GM23338 (cell line): ENCODE data around the gene ERC1. TPM values are rescaled to one million over a fixed set of nuclear protein-coding genes. Genes with fewer than 3 reads are reported as not detected.

ENCODE experiments used
- ATAC-seq: fragments of 200-7000 bp; cut with Tn5 transposase; 3 replicates; pipeline ENCODE4 v1.9.1; 2020
- DNase-seq: peaks from one replicate; pipeline ENCODE4 v3.0.0-alpha.2; 2015; ENCODE audit warnings: low spot score
- H2AFZ ChIP-seq: fragments of 200-600 bp; sonication (generic); 2 replicates; pipeline ENCODE4 v1.8.0; 2016; ENCODE audit warnings: antibody characterized with exemption, mild to moderate bottlenecking, moderate library complexity
- H3F3A ChIP-seq: fragments of 200-600 bp; sonication (generic); replicated peaks from 2 replicates; pipeline ENCODE4 v1.8.0; 2017; ENCODE audit warnings: antibody characterized with exemption, mixed run types, low read depth
- H3K27ac ChIP-seq: fragments of 200-600 bp; sonication (generic); 2 replicates; pipeline ENCODE4 v1.6.1; 2016; ENCODE audit warnings: low read depth
- H3K27me3 ChIP-seq: fragments of 200-600 bp; sonication (generic); 2 replicates; pipeline ENCODE4 v1.8.0; 2016; ENCODE audit warnings: mild to moderate bottlenecking, mixed run types, moderate library complexity; ENCODE audit not compliant: insufficient read depth
- H3K36me3 ChIP-seq: fragments of 200-600 bp; sonication (generic); 2 replicates; pipeline ENCODE4 v1.8.0; 2016; ENCODE audit warnings: mild to moderate bottlenecking; ENCODE audit not compliant: insufficient read depth
- H3K4me1 ChIP-seq: fragments of 200-600 bp; sonication (generic); 2 replicates; pipeline ENCODE4 v1.8.0; 2016; ENCODE audit warnings: mild to moderate bottlenecking, moderate library complexity; ENCODE audit not compliant: insufficient read depth
- H3K4me2 ChIP-seq: fragments of 200-600 bp; sonication (generic); 2 replicates; pipeline ENCODE4 v1.7.1; 2017; ENCODE audit warnings: mixed run types
- H3K4me3 ChIP-seq: fragments of 200-600 bp; sonication (generic); 2 replicates; pipeline ENCODE4 v1.6.1; 2016; ENCODE audit warnings: mixed run types
- H3K79me2 ChIP-seq: fragments of 200-600 bp; sonication (generic); replicated peaks from 2 replicates; pipeline ENCODE4 v1.8.0; 2017; ENCODE audit warnings: mild to moderate bottlenecking; ENCODE audit not compliant: insufficient read depth
- H3K9me2 ChIP-seq: fragments of 200-600 bp; sonication (generic); 2 replicates; pipeline ENCODE4 v1.8.0; 2017; ENCODE audit not compliant: insufficient read depth
- H4K20me1 ChIP-seq: fragments of 200-600 bp; sonication (generic); replicated peaks from 2 replicates; pipeline ENCODE4 v1.8.0; 2017; ENCODE audit warnings: mild to moderate bottlenecking; ENCODE audit not compliant: insufficient read depth
- H3K27ac Mint-ChIP-seq: 2 replicates; pipeline ENCODE4 v1.8.0; 2020; ENCODE audit warnings: inconsistent platforms, mild to moderate bottlenecking, moderate library complexity, mixed read lengths
- H3K27me3 Mint-ChIP-seq: 3 replicates; pipeline ENCODE4 v1.8.0; 2022; ENCODE audit warnings: low read depth, mild to moderate bottlenecking, moderate library complexity, mixed read lengths, inconsistent platforms; ENCODE audit not compliant: insufficient read depth, poor library complexity
- H3K36me3 Mint-ChIP-seq: 3 replicates; pipeline ENCODE4 v1.8.0; 2021; ENCODE audit warnings: low read depth, mild to moderate bottlenecking, inconsistent platforms, moderate library complexity, mixed read lengths
- H3K4me1 Mint-ChIP-seq: 3 replicates; pipeline ENCODE4 v1.8.0; 2020; ENCODE audit warnings: mild to moderate bottlenecking, inconsistent platforms, mixed read lengths
- H3K4me3 Mint-ChIP-seq: 3 replicates; pipeline ENCODE4 v1.8.0; 2021; ENCODE audit warnings: moderate library complexity, mild to moderate bottlenecking, inconsistent platforms, mixed read lengths
- H3K9me3 Mint-ChIP-seq: 3 replicates; pipeline ENCODE4 v1.8.0; 2020; ENCODE audit warnings: moderate library complexity, mild to moderate bottlenecking, inconsistent platforms, mixed read lengths
- CREB1 ChIP-seq: fragments of 250-450 bp; sonication (Bioruptor Pico); IDR thresholded peaks from 2 replicates; pipeline ENCODE4 v1.5.0; 2020; ENCODE audit warnings: low read depth, mild to moderate bottlenecking, moderate library complexity
- EZH2 ChIP-seq: fragments of 200-600 bp; sonication (generic); IDR thresholded peaks from one replicate; pipeline ENCODE4 v1.8.0; 2017; ENCODE audit warnings: antibody characterized with exemption, mild to moderate bottlenecking, low read depth; ENCODE audit not compliant: unreplicated experiment
- EZH2phosphoT487 ChIP-seq: fragments of 200-600 bp; sonication (generic); IDR thresholded peaks from one replicate; pipeline ENCODE4 v1.8.1; 2018; ENCODE audit warnings: antibody characterized with exemption; ENCODE audit not compliant: unreplicated experiment
- JUNB ChIP-seq: IDR thresholded peaks from one replicate; pipeline ENCODE4 v1.6.1; 2016; ENCODE audit warnings: antibody characterized with exemption; ENCODE audit not compliant: unreplicated experiment
- NANOG ChIP-seq: IDR thresholded peaks from 2 replicates; pipeline ENCODE4 v1.6.1; 2016; ENCODE audit warnings: antibody characterized with exemption, borderline replicate concordance
- STAT1 ChIP-seq: IDR thresholded peaks from one replicate; pipeline ENCODE4 v1.6.1; 2016; ENCODE audit warnings: antibody characterized with exemption; ENCODE audit not compliant: unreplicated experiment
- polyA plus RNA-seq: library from polyadenylated mRNA; unstranded; fragments of >200 nt; fragmentation: Nextera tagmentation; extraction: Ambion mirVana; gene quantifications from 2 replicates; pipeline ENCODE4 v1.2.1, GENCODE V29; 2016
- total RNA-seq: library from RNA; depleted of rRNA; stranded (reverse); fragments of >200 nt; shearing (Covaris generic); gene quantifications from 2 replicates; pipeline ENCODE4 v1.2.3, GENCODE V29; 2014
- TF ChIP-seq, protein P1 (sequence below): fragments of 250-450 bp; sonication (Bioruptor Pico); IDR thresholded peaks from 2 replicates; pipeline ENCODE4 v1.5.0; 2020; ENCODE audit warnings: mild to moderate bottlenecking, moderate library complexity
- TF ChIP-seq, protein P2 (sequence below): IDR thresholded peaks from 2 replicates; pipeline ENCODE4 v1.6.1; 2016; ENCODE audit warnings: antibody characterized with exemption

Gene ERC1
- total and polyA plus RNA-seq, 2 experiments from 2014 or later, result 28.1 to 35.3 TPM

DNA sequence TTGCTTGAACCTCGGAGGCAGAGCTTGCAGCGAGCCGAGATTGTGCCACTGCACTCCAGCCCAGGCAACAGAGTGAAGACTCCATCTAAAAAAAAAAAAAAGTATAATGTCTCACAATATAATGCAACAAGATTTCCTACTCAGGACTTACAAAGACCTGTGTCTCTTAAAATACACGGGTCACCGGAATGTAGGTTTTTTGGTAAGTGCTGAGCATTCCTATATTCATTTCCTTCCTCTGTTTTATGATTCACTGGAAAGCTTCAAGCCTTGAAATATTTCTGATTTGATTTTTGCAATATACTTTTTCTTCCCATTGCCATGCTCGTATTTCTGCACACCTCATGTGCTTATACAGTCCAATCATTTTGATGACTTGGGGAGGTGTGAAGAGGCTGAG is 357.6 kb downstream of the ERC1 start:
- H3K4me3 Mint-ChIP-seq, result no peak overlapping the region
- Histone ChIP-seq H3K9me2 (no peaks in the 10 kb centered on the region), H3K4me3 (no peak overlapping the region), H3K27me3 (no peaks in the 10 kb centered on the region), H3K27ac (no peak overlapping the region), H3F3A (no peaks in the 10 kb centered on the region), H3K4me1 (no peaks in the 10 kb centered on the region), H4K20me1 (peaks cover 7% of the 10 kb centered on the region; the same call in 1 of the 2 replicates), H2AFZ (no peak overlapping the region), H3K79me2 (no peaks in the 10 kb centered on the region), H3K4me2 (no peak overlapping the region), H3K36me3 (no peaks in the 10 kb centered on the region)
- no peaks in the 10 kb centered on the region for H3K36me3 Mint-ChIP-seq
- no peak overlapping the region for H3K27ac Mint-ChIP-seq
- H3K27me3 Mint-ChIP-seq, result peaks cover 2% of the 10 kb centered on the region
- H3K4me1 Mint-ChIP-seq, result peaks cover 3% of the 10 kb centered on the region; the same call in 1 of the 3 replicates
- DNase-seq, result no peak
- no peaks in the 10 kb centered on the region for H3K9me3 Mint-ChIP-seq
- TF ChIP-seq, protein P1, sequence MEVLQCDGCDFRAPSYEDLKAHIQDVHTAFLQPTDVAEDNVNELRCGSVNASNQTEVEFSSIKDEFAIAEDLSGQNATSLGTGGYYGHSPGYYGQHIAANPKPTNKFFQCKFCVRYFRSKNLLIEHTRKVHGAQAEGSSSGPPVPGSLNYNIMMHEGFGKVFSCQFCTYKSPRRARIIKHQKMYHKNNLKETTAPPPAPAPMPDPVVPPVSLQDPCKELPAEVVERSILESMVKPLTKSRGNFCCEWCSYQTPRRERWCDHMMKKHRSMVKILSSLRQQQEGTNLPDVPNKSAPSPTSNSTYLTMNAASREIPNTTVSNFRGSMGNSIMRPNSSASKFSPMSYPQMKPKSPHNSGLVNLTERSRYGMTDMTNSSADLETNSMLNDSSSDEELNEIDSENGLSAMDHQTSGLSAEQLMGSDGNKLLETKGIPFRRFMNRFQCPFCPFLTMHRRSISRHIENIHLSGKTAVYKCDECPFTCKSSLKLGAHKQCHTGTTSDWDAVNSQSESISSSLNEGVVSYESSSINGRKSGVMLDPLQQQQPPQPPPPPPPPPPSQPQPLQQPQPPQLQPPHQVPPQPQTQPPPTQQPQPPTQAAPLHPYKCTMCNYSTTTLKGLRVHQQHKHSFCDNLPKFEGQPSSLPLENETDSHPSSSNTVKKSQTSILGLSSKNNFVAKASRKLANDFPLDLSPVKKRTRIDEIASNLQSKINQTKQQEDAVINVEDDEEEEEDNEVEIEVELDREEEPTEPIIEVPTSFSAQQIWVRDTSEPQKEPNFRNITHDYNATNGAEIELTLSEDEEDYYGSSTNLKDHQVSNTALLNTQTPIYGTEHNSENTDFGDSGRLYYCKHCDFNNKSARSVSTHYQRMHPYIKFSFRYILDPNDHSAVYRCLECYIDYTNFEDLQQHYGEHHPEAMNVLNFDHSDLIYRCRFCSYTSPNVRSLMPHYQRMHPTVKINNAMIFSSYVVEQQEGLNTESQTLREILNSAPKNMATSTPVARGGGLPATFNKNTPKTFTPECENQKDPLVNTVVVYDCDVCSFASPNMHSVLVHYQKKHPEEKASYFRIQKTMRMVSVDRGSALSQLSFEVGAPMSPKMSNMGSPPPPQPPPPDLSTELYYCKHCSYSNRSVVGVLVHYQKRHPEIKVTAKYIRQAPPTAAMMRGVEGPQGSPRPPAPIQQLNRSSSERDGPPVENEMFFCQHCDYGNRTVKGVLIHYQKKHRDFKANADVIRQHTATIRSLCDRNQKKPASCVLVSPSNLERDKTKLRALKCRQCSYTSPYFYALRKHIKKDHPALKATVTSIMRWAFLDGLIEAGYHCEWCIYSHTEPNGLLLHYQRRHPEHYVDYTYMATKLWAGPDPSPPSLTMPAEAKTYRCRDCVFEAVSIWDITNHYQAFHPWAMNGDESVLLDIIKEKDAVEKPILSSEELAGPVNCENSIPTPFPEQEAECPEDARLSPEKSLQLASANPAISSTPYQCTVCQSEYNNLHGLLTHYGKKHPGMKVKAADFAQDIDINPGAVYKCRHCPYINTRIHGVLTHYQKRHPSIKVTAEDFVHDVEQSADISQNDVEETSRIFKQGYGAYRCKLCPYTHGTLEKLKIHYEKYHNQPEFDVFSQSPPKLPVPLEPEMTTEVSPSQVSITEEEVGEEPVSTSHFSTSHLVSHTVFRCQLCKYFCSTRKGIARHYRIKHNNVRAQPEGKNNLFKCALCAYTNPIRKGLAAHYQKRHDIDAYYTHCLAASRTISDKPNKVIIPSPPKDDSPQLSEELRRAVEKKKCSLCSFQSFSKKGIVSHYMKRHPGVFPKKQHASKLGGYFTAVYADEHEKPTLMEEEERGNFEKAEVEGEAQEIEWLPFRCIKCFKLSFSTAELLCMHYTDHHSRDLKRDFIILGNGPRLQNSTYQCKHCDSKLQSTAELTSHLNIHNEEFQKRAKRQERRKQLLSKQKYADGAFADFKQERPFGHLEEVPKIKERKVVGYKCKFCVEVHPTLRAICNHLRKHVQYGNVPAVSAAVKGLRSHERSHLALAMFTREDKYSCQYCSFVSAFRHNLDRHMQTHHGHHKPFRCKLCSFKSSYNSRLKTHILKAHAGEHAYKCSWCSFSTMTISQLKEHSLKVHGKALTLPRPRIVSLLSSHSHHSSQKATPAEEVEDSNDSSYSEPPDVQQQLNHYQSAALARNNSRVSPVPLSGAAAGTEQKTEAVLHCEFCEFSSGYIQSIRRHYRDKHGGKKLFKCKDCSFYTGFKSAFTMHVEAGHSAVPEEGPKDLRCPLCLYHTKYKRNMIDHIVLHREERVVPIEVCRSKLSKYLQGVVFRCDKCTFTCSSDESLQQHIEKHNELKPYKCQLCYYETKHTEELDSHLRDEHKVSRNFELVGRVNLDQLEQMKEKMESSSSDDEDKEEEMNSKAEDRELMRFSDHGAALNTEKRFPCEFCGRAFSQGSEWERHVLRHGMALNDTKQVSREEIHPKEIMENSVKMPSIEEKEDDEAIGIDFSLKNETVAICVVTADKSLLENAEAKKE (CRISPR knock-in tag), result no peak
- no peak for TF ChIP-seq EZH2phosphoT487
- TF ChIP-seq, protein P2, sequence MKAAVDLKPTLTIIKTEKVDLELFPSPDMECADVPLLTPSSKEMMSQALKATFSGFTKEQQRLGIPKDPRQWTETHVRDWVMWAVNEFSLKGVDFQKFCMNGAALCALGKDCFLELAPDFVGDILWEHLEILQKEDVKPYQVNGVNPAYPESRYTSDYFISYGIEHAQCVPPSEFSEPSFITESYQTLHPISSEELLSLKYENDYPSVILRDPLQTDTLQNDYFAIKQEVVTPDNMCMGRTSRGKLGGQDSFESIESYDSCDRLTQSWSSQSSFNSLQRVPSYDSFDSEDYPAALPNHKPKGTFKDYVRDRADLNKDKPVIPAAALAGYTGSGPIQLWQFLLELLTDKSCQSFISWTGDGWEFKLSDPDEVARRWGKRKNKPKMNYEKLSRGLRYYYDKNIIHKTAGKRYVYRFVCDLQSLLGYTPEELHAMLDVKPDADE, result no peak
- no peak for TF ChIP-seq STAT1
- no peak for TF ChIP-seq CREB1 (CRISPR knock-in tag)
- no peak for TF ChIP-seq NANOG
- TF ChIP-seq JUNB, result no peak
- TF ChIP-seq EZH2, result no peak
- no peak for ATAC-seq
